Measurements from ENCODE around the gene ATP6V1B1.

The ATP6V1B1 gene

GRCh38 chr2:70928366-70928765, 7.3 kb upstream of the ATP6V1B1 start:
- DNase-seq: no peak

GRCh38 chr2:70930371-70931329, 5.0 kb upstream of the ATP6V1B1 start:
- no peak for DNase-seq

DNA sequence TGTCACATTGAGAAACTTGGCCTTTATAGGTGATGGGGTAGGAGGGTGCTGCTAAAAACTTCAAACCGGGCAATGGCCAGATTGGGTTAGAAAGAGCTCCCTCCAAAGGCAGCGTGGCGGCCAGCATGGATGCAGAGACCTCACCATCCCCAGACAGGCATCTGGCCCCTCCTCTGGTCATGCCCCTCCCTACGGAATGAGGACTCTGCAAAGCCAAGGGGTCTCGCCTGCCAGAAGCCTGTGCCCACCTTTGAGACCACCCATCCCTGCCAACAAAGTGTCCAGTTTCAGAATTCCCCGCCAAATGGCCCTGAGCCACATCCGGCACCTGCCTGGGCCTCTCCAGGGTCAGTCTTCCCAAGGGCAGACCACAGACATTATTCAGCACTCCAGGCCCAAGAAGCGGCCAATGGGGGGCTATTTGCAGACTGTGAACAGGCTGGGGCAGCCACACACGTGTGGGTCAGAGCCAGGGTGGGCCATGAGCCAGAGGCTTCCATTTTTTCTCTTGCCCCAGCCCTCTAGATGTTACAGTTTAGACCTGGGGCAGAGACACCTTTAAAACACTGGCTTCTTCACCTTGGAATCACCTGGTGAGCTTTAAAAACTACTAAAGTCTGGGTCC, 4.2 kb upstream of the ATP6V1B1 start:
- no peak for DNase-seq

DNA sequence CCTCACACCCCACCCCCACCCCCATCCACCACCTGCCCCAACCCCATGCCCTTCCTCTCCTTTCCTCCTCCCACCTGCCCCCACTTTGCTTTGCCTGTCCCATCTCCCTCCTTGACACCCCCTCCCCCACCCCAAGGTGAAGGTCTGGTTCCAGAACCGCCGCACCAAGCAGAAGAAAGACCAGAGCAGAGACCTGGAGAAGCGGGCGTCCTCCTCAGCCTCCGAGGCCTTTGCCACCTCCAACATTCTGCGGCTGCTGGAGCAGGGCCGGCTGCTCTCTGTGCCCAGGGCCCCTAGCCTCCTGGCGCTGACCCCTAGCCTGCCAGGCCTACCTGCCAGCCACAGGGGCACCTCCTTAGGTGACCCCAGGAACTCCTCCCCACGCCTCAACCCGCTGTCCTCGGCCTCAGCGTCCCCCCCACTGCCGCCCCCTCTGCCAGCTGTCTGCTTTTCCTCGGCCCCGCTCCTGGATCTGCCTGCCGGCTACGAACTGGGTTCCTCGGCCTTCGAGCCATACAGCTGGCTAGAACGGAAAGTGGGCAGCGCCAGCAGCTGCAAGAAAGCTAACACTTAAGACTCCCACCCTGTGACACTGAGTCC, 3.0 kb upstream of the ATP6V1B1 start:
- DNase-seq: no peak

- DNase-seq: no peak
Measured at GRCh38 chr2:70934981-70935380, 719 bp upstream of the ATP6V1B1 start.

- DNase-seq: peak; percentile 13
Measured at GRCh38 chr2:70936165-70936978, 672 bp downstream of the ATP6V1B1 start.

GRCh38 chr2:70936979-70937811, 1.5 kb downstream of the ATP6V1B1 start:
- DNase-seq: no peak

DNA sequence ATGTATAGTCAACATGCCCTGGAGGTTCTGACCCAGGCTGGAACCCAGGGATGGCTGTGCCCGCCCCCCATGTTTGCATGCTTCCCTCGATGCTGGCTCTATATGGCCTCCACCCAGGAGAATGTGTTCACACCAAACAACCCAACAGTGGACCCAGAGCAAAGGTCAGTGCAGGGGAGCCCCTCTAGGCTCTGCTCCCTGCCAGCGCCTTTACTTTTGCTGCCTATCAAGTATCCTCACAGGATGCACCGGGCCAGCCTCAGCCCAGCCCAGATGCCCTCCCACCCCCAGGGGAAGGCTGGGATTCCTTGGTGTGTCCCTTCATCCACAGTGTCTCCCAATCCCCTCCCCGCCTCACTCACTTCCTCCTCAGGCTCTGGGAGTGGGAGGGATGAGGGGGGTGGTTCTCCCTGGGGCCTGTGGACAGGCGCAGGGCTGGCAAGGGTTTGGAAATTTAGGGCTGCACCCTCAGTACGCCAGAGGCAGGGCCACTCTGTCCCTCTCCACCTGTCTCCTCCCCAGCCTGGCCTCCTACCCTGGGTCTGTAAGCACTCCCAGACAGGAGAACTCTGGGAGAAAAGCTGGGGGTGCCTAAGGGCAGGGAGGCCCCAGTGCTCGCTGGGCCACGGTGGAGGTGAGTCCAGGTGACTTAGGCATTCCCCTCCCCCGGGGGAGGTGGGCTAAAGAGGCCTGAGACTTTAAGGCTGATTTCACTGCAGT, 2.3 kb downstream of the ATP6V1B1 start:
- peak; percentile 13 for DNase-seq

DNA sequence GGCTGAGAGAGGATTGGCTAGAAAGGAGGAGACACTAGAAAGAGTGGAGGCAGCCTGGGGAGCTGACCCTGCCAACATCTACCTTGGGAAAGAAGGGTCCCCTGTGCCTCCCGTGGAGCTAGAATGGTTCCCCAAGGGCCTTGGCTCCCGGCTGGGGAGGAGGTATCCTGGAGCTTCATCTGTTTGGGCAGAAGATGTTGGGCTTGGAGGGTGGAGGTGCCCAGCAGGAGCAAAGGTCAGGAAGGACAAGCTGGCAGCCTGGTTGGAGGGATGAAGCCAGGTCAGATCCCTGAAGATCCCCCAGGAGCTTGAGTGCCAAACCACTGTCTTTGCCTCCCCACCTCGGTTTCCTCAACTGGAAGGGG, 2.9 kb downstream of the ATP6V1B1 start:
- DNase-seq: no peak

GRCh38 chr2:70939001-70939838, 3.5 kb downstream of the ATP6V1B1 start:
- DNase-seq: peak; percentile 70

GRCh38 chr2:70939839-70940580, 4.3 kb downstream of the ATP6V1B1 start:
- no peak for DNase-seq

DNA sequence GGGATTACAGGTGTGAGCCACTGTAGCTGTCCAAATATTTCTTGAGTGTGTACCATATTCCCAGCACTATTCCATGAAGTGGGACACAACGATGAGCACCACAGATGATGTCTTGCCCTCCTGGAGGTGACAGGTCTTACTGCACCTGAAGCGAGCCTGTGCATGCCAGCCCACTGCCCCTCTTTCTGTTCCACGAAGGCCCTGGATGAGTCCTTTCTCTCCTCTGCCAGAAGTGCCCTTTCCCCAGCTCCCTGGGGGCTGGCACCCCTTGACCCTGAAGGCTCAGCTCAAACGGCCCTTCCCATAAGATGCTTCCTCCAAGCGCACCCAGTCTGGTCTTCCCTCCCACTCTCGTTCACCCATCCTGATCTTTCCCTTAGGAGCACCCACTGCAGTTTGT, 5.5 kb downstream of the ATP6V1B1 start:
- DNase-seq: no peak

- DNase-seq: no peak
Measured at GRCh38 chr2:70941701-70942100, 6.0 kb downstream of the ATP6V1B1 start.

DNA sequence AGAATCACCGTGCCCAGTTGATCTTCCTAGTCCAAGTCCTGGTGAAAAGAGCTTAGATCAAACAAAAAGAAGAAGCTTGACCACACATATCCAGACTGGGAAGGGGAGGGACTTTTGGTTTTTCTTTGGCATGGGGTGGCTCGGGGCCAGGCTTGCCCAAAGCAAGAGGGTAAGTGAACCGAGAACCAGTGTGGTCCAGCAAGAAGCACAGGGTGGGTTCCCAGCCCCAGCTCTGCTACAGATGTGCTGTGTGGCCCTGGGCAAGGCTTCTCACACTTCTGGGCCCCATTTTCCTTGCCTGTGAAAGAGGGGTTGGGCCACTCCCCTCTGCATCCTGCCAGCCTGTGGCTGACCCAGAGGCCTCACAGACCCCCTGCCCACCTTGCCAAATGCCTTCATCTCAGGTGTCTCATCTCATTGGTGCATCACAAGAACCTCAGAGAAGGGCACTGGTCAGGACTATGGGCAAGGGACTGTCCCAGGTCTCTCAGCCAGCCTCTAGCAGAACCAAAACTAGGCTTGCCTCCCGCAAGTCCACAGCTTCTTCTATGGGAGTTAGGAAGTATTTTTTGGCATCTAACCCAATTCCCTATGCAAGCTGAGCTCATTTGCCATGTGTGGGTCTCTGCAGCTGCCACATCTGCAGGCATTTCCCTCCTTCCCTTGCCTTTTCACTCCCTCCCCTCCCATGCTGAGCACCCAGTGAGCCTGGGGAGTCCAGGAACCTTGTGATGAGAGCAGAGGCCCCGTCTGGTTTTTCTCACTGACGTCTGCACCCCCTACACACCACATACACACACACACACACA, 6.9 kb downstream of the ATP6V1B1 start:
- DNase-seq: no peak

DNA sequence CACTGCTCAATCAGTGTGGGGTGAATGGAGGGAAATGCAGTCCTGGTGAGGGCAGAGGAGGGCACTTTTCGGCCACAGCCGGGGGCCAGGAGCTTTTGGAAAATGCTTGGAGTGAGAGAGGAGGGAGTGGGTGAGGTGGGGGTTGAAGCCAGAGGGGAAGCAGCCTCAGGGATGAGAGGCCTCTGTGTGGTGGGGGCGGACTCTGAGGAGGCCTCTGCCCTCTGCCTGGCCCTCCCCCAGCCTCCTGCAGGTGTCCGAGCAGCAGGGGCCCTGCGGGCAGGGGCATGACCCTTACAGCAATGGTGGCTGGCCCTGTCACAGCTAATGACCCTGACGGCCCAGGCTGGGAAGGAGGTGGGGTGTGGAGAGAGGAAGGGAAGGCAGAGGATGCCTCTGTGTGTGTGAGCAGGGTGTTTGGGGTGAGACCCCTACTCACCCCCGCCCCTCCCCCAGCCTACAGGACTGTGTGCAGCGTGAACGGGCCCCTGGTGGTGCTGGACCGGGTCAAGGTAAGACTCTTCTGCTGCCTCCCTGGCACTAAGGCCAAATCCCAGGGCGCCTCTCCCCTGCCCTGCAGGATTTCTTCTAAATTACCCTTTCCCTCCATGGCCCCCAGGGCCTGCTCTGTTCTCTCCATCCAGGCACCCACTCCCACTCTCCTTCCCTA, 7.6 kb downstream of the ATP6V1B1 start:
- DNase-seq: no peak

DNA sequence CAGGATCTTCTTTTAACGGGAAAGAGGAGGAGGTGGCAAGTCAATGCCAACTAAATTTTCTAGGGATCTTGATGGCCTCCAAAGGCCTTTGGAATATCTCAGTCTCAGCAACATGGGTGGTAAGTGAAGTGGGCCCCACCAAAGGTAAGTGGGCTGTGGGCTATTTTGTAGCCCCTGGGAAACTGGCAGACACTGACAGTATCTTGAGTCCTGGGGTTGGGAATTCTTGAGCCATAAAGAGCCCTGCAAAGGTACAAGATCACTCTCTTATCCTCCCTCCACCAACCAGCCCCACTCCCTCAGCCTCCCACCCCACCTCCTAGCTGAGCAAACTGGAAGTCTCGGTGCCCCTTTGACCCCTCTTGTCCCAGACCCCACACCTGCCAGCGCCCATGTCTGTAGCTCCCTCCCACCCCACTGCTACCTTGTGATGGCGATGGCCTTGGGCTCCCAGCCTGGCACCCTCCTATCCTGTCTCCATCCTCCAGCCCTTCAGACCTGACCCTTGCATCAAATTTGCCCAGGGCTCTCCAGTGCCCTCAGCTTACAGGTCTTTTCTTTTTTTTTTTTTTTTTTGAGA, 8.5 kb downstream of the ATP6V1B1 start:
- no peak for DNase-seq

DNA sequence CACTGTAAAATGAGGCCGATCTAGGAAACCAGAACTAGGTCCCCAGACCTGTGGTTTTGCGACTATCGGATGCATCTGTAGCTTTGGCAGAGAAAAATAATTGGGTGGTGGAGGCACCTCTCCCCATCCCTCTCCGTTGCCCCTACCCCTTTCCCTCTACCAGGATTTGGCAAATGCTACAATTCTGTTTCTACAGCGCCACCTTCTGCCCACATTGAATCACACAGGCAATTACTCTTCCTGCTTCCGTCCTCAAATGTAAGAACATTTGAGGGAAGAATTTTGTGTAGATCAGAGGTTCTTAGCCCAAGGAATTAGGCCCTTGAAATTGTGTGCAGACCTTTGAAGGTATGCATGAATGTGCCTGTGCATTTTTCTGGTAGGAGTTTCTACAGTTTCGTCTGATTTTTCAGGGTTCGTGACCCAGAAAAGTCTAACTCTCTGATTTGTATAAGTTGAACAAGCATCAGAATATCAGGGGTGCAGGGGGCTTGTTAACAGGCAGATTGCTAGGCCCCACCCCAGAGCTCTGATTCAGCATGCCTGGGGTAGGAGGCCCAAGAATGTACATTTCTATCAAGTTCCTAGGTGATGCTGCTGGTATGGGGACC, 11.2 kb downstream of the ATP6V1B1 start:
- DNase-seq: peak; percentile 59
